GM12873 (cell line): ENCODE data around the gene OPTC.

Source experiments
- TF ChIP-seq, protein P1 (sequence below): IDR thresholded peaks from 2 replicates; pipeline ENCODE4 v1.5.1; 2012; ENCODE audit warnings: low read depth, mild to moderate bottlenecking, moderate library complexity, low read length, control low read depth; ENCODE audit not compliant: insufficient read depth; ENCODE audit errors: missing control alignments

OPTC gene

GRCh38 chr1:203493901-203494300, at the start of gene OPTC:
TSS of gene OPTC (plus strand) at chr1:203494153. CDS start at chr1:203496006, 1,853 bp downstream.
- TF ChIP-seq, protein P1, sequence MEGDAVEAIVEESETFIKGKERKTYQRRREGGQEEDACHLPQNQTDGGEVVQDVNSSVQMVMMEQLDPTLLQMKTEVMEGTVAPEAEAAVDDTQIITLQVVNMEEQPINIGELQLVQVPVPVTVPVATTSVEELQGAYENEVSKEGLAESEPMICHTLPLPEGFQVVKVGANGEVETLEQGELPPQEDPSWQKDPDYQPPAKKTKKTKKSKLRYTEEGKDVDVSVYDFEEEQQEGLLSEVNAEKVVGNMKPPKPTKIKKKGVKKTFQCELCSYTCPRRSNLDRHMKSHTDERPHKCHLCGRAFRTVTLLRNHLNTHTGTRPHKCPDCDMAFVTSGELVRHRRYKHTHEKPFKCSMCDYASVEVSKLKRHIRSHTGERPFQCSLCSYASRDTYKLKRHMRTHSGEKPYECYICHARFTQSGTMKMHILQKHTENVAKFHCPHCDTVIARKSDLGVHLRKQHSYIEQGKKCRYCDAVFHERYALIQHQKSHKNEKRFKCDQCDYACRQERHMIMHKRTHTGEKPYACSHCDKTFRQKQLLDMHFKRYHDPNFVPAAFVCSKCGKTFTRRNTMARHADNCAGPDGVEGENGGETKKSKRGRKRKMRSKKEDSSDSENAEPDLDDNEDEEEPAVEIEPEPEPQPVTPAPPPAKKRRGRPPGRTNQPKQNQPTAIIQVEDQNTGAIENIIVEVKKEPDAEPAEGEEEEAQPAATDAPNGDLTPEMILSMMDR = no peak

GRCh38 chr1:203444171-203444576, 49.8 kb upstream of the OPTC start:
- TF ChIP-seq, protein P1 = peak; percentile 23

DNA sequence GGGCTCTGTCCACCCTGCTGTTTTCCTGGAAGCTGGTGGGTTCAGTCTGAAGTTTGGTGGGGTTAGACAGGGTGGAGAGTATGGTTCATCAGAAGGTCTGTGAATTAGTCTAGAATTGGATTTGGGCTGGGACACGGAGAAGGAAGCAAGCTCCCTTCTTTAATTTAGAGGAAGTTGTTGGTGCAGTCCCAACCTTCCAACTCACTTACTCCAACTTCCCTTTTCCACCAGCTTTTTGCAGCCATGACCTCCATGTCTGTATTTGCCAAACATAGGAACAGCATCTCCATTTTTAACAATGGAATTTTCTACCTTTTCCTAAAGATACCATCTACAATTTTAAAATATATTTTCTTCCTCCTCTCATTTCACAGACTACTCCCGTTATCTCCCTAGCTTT, 46.8 kb upstream of the OPTC start:
- TF ChIP-seq, protein P1 = no peak

- TF ChIP-seq, protein P1 = no peak
These were observed 45.4 kb upstream of the OPTC start for GRCh38 chr1:203448521-203449061.

DNA sequence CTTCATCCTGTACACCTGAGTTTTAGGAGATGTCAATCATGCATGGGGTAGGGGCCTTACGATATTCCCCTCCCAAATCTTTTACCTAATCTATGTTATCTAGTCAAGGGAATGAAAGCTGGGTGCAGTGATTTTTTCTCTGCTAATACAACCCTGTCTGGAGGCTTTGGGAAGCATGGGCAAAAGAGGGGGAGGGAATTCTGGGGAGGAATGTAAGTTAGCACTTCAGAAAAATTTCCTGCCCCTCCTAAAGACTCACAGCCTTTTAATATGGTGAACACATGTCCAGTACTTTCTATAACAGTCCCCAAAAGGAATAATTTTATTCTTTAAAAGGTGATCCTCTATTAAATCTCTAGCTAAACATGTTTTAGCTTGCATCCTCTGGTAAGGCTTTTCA, 44.0 kb upstream of the OPTC start:
- TF ChIP-seq, protein P1 = no peak

DNA sequence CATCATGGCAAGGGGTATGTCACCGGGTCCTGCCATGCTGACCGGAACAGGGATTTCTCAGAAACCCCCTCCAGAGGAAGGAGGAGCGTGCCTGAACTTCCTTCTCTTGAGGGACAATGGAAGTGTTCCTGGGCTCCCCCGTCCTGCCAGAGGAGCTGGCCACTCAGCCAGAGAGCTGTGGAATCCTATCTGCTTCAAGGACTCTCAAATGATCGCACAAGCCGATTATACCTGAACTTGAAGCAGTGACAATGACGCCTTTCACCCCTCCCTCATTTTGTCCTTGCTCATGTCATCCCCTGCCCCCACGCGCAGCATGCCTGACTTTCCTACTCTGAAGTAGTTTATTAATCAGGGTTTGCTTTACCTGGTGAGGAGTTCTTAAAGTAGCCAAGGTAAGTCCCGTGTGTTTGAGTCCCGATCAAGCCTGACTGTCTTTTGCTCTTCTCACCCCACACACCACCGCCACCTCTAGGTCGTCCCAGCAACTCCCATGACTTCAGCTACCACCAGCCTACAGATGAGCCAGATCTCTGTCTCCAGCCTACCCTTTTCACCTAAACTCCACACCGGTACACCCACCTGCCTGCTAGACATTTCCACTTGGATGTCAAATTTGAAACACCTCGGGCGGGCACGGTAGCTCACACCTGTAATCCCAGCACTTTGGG, 43.3 kb upstream of the OPTC start:
- TF ChIP-seq, protein P1 = peak; percentile 7

DNA sequence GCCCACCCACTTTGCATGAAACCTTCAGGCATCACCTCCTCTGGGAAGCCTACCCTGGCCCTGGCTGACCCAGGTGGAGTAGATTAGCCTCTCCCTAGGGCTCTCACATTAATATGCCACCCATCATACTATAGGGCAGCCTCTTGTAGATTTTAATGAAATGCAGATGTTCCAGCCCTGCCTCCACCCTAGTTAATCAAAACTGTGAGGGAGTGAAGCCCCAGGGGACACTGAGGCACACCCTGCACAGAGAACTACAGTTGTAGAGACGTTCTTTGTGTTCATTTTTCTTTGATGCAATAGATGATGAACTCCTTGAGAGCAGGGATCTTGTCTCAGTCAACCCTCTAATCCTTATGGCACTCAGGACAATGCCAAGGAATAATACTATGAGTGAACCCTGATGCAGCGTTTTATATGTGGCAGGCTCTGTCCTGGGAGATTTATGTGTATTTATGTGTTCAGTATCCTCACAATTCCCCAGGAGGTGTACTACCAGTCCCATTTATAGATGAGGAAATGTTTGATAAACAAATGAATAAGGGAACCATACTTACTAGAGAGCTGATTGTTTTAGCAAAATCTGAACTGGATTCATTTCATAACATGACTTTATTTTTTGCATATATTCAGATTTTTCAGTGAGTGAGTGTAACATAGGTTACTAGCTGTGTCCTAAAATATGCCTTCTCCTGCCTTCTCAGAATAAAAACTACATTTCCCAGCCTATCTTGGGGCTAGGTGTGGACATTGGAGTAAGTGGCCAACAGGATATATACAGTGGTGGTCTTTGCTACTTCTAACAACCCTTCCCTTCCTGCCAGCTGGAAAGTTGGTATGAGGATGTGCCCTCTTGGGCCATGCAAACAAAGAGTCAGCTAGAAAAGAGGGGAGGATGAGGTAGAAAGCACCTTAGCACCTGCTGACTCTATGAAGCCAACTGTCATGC, 41.8 kb upstream of the OPTC start:
- TF ChIP-seq, protein P1 = no peak
